Measurements from ENCODE around the gene PTPRT. TPM values are rescaled to one million over a fixed set of nuclear protein-coding genes. Genes with fewer than 3 reads are reported as not detected.

PTPRT gene
- total RNA-seq, 1 experiment from 2014 or later = not detected

- no peaks in the 10 kb centered on the region for H3K4me1 ChIP-seq (ENCODE audit: control insufficient read depth, insufficient read depth, low read length)
- DNase-seq (ENCODE audit: low read depth, low spot score) (no peak), ATAC-seq (no peak)
- H3K9me3 ChIP-seq (ENCODE audit: control insufficient read depth, insufficient read depth, low read depth, low read length) = no peaks in the 10 kb centered on the region
- H3K4me3 ChIP-seq (ENCODE audit: low read depth in 2 of 2, low read length in 2 of 2) = no peak overlapping the region
- no TSS peak for BruUV-seq (replicated peaks)
- POLR2A ChIA-PET = no interaction called here
- in situ Hi-C loops (cut with HindIII; ENCODE audit: low pct_unique_long_range_greater_than_20kb, low sequenced_read_pairs) (no loop called here), intact Hi-C loops (cut with micrococcal nuclease; ENCODE audit: unreplicated experiment) (no loop called here)
- TF ChIP-seq POLR2AphosphoS5 (IDR thresholded peaks at IDR 0.05; ENCODE audit: low read depth, low read length) (no peak), SIN3A (IDR thresholded peaks at IDR 0.05; ENCODE audit: borderline replicate concordance, insufficient read depth, low read depth, low read length) (no peak), CTCF (IDR thresholded peaks at IDR 0.05) (no peak), TCF7L2 (IDR thresholded peaks at IDR 0.05; ENCODE audit: low read depth, low read length) (no peak), REST (IDR thresholded peaks at IDR 0.05; ENCODE audit: insufficient read depth in 1 of 2, low read depth in 2 of 2, low read length in 1 of 2) (no peak)
- no peaks in the 10 kb centered on the region for H3K36me3 ChIP-seq (ENCODE audit: control insufficient read depth, insufficient read depth, low read length)
- CTCF ChIA-PET = no interaction called here
- H3K27ac ChIP-seq (ENCODE audit: low read length) = no peak overlapping the region
- no peaks in the 10 kb centered on the region for H3K27me3 ChIP-seq (ENCODE audit: control insufficient read depth, insufficient read depth, low read length)
These were observed 1079.4 kb downstream of the PTPRT start for GRCh38 chr20:42110301-42110700.

GRCh38 chr20:42102000-42102399 is 1087.7 kb downstream of the PTPRT start:
- Histone ChIP-seq H3K4me3 (ENCODE audit: low read depth in 2 of 2, low read length in 2 of 2) (no peak overlapping the region), H3K9me3 (ENCODE audit: control insufficient read depth, insufficient read depth, low read depth, low read length) (no peaks in the 10 kb centered on the region), H3K27ac (ENCODE audit: low read length) (no peak overlapping the region), H3K4me1 (ENCODE audit: control insufficient read depth, insufficient read depth, low read length) (no peaks in the 10 kb centered on the region), H3K27me3 (ENCODE audit: control insufficient read depth, insufficient read depth, low read length) (no peaks in the 10 kb centered on the region; the same call in 1 of the 2 replicates), H3K36me3 (ENCODE audit: control insufficient read depth, insufficient read depth, low read length) (no peaks in the 10 kb centered on the region)
- ATAC-seq (no peak), DNase-seq (ENCODE audit: low read depth, low spot score) (no peak)
- no TSS peak for BruUV-seq (replicated peaks)
- POLR2A ChIA-PET = no interaction called here
- intact Hi-C loops (cut with micrococcal nuclease; ENCODE audit: unreplicated experiment) = no loop called here
- CTCF ChIA-PET = no interaction called here
- in situ Hi-C loops (cut with HindIII; ENCODE audit: low pct_unique_long_range_greater_than_20kb, low sequenced_read_pairs) = no loop called here
- TF ChIP-seq SIN3A (IDR thresholded peaks at IDR 0.05; ENCODE audit: borderline replicate concordance, insufficient read depth, low read depth, low read length) (no peak), POLR2AphosphoS5 (IDR thresholded peaks at IDR 0.05; ENCODE audit: low read depth, low read length) (no peak), CTCF (IDR thresholded peaks at IDR 0.05) (no peak), TCF7L2 (IDR thresholded peaks at IDR 0.05; ENCODE audit: low read depth, low read length) (no peak), REST (IDR thresholded peaks at IDR 0.05; ENCODE audit: insufficient read depth in 1 of 2, low read depth in 2 of 2, low read length in 1 of 2) (no peak)

Measured in Panc1 (cell line).